SK-N-SH (cell line): Measurements from ENCODE around the gene CPM. TPM values are rescaled to one million over a fixed set of nuclear protein-coding genes. Genes with fewer than 3 reads are reported as not detected.

ENCODE experiments used
- ELF1 ChIP-seq: IDR thresholded peaks from 2 replicates; pipeline ENCODE4 v1.4.0; 2012
- EZH2phosphoT487 ChIP-seq: fragments of 200-600 bp; sonication (generic); IDR thresholded peaks from 2 replicates; pipeline ENCODE4 v1.6.1; 2017; ENCODE audit warnings: low read depth, mixed run types, mild to moderate bottlenecking, antibody characterized with exemption, moderate library complexity, borderline replicate concordance
- FOSL2 ChIP-seq: IDR thresholded peaks from 2 replicates; pipeline ENCODE4 v1.4.0; 2012; ENCODE audit warnings: low read depth, mild to moderate bottlenecking, moderate library complexity, borderline replicate concordance
- FOXJ3 ChIP-seq: sonication (generic); formaldehyde crosslinking; IDR thresholded peaks from 2 replicates; pipeline ENCODE4 v1.5.1; 2020; ENCODE audit warnings: mild to moderate bottlenecking, missing genetic modification reagents
- FOXM1 ChIP-seq: IDR thresholded peaks from 2 replicates; pipeline ENCODE4 v1.4.0; 2012; ENCODE audit warnings: low read depth, mild to moderate bottlenecking
- GABPA ChIP-seq: IDR thresholded peaks from 2 replicates; pipeline ENCODE4 v1.4.0; 2012; ENCODE audit warnings: low read depth, mild to moderate bottlenecking
- GATA2 ChIP-seq: sonication (generic); formaldehyde crosslinking; IDR thresholded peaks from 2 replicates; pipeline ENCODE4 v1.5.0; 2020; ENCODE audit warnings: mild to moderate bottlenecking, missing genetic modification reagents
- IRF3 ChIP-seq: fragments of 150-350 bp; IDR thresholded peaks from 2 replicates; pipeline ENCODE4 v1.6.1; 2016; ENCODE audit warnings: mild to moderate bottlenecking, low read depth, low read length
- MAX ChIP-seq: IDR thresholded peaks from 2 replicates; pipeline ENCODE4 v1.4.0; 2012; ENCODE audit warnings: low read depth
- MEF2A ChIP-seq: IDR thresholded peaks from 2 replicates; pipeline ENCODE4 v1.4.0; 2012; ENCODE audit warnings: low read depth, borderline replicate concordance
- PBX3 ChIP-seq: IDR thresholded peaks from 2 replicates; pipeline ENCODE4; 2012
- RAD21 ChIP-seq: IDR thresholded peaks from 2 replicates; pipeline ENCODE4 v1.6.1; 2012; ENCODE audit warnings: mild to moderate bottlenecking, low read length
- RCOR1 ChIP-seq: fragments of 150-350 bp; IDR thresholded peaks from 2 replicates; pipeline ENCODE4 v1.6.1; 2017; ENCODE audit warnings: antibody characterized with exemption, low read length
- REST ChIP-seq: IDR thresholded peaks from 2 replicates; pipeline ENCODE4 v1.6.1; 2012; ENCODE audit warnings: mild to moderate bottlenecking, low read depth, low read length, moderate library complexity
- RXRA ChIP-seq: IDR thresholded peaks from 2 replicates; pipeline ENCODE4 v1.4.0; 2012; ENCODE audit warnings: low read depth, mild to moderate bottlenecking, borderline replicate concordance
- SIN3A ChIP-seq: IDR thresholded peaks from 2 replicates; pipeline ENCODE4 v1.6.1; 2012; ENCODE audit warnings: low read depth, mild to moderate bottlenecking, low read length, moderate library complexity, borderline replicate concordance
- TCF12 ChIP-seq: IDR thresholded peaks from 2 replicates; pipeline ENCODE4 v1.4.0; 2012
- YY1 ChIP-seq: IDR thresholded peaks from 2 replicates; pipeline ENCODE4 v1.4.0; 2012; ENCODE audit warnings: low read depth, mild to moderate bottlenecking
- ZBTB33 ChIP-seq: IDR thresholded peaks from 2 replicates; pipeline ENCODE4 v1.4.0; 2012; ENCODE audit warnings: low read depth, borderline replicate concordance
- polyA plus RNA-seq, 3 experiments: library from polyadenylated mRNA; depleted of rRNA; stranded (reverse); fragments of >200 nt; gene quantifications; 2 replicates each; pipeline ENCODE4 v1.2.3, GENCODE V29; 2012

CPM gene
- polyA plus RNA-seq, 1 of the 3 experiments (the other 2 are of a cell fraction), result 10.8 TPM

GRCh38 chr12:68807576-68808387, 125.2 kb downstream of the CPM start, which contains the start of gene MDM2 (continued):
- TF ChIP-seq RCOR1 (0 out of 2 replicates have a peak, but pooled peaks have one; percentile 14), YY1 (peak; percentile 48; the same call in 1 of the 2 replicates), RAD21 (no peak), FOSL2 (no peak), FOXJ3 (CRISPR knock-in tag) (no peak), FOXM1 (no peak; the same call in 1 of the 2 replicates), RXRA (no peak), PBX3 (0 out of 2 replicates have a peak, but pooled peaks have one; percentile 25), MEF2A (no peak), REST (no peak), MAX (peak; percentile 36), GATA2 (CRISPR knock-in tag) (0 out of 2 replicates have a peak, but pooled peaks have one; percentile 9), ELF1 (peak; percentile 43; the same call in 1 of the 2 replicates), ZBTB33 (no peak), IRF3 (no peak), EZH2phosphoT487 (no peak), GABPA (peak; percentile 58), SIN3A (peak; percentile 69; the same call in 1 of the 2 replicates), TCF12 (no peak; the same call in 1 of the 2 replicates)
